GM13977 (cell line): Measurements from ENCODE around the gene PLCD1.
"Not testable (repeated sequence)": the region's sequence is repeated elsewhere in the genome, so short reads cannot be mapped to it uniquely, and the experiment has no call there.

ENCODE experiments used
- DNase-seq: peaks from one replicate; pipeline ENCODE4 v3.0.0; 2012; ENCODE audit warnings: low spot score
- in situ Hi-C: fragments of 300-500 bp; cut with MboI; formaldehyde crosslinking; loops from one replicate; pipeline ENCODE4 v1.12.0; 2022; ENCODE audit warnings: low sequenced_read_pairs, low pct_unique_long_range_greater_than_20kb, mixed read lengths, inconsistent platforms; ENCODE audit not compliant: unreplicated experiment
- TF ChIP-seq, protein P1 (sequence below): IDR thresholded peaks from 2 replicates; pipeline ENCODE4 v1.5.1; 2012; ENCODE audit warnings: mild to moderate bottlenecking, control low read depth; ENCODE audit not compliant: insufficient read depth; ENCODE audit errors: extremely low read depth, missing control alignments

PLCD1 gene

GRCh38 chr3:38029400-38030125 lies at the start of gene PLCD1:
PLCD1 (minus strand) TSS chr3:38029642; CDS start chr3:38029539, 103 bp downstream.
- in situ Hi-C loops = no loop called here
- TF ChIP-seq, protein P1, sequence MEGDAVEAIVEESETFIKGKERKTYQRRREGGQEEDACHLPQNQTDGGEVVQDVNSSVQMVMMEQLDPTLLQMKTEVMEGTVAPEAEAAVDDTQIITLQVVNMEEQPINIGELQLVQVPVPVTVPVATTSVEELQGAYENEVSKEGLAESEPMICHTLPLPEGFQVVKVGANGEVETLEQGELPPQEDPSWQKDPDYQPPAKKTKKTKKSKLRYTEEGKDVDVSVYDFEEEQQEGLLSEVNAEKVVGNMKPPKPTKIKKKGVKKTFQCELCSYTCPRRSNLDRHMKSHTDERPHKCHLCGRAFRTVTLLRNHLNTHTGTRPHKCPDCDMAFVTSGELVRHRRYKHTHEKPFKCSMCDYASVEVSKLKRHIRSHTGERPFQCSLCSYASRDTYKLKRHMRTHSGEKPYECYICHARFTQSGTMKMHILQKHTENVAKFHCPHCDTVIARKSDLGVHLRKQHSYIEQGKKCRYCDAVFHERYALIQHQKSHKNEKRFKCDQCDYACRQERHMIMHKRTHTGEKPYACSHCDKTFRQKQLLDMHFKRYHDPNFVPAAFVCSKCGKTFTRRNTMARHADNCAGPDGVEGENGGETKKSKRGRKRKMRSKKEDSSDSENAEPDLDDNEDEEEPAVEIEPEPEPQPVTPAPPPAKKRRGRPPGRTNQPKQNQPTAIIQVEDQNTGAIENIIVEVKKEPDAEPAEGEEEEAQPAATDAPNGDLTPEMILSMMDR = no peak
- no peak for DNase-seq

- in situ Hi-C loops, DNase-seq: not testable (repeated sequence)
Observed at GRCh38 chr3:38077073-38077472, 47.6 kb upstream of the PLCD1 start.

DNA sequence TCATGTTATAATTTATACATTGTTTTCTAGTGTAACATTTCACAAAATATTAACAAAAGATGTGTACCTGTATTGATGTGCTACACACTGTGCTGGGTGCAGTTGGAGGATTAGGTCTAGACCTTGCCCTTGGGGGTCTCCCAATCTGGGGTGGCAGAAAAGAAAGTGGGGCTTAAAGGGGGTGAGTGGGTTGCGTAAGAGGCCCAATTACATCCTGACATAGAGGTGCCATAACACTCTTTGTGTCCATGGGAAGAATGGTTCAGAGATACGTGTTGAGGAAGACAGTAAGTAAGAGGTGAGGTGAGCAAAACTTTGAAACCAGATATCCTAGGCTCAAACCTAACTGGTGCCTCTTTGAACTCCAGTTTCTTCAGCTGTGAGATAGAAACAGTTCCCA lies 40.6 kb upstream of the PLCD1 start:
- TF ChIP-seq, protein P1 = no peak
- no peak for DNase-seq
- in situ Hi-C loops = no loop called here

GRCh38 chr3:38067508-38068233 lies 38.2 kb upstream of the PLCD1 start:
- DNase-seq = no peak
- TF ChIP-seq, protein P1 = no peak
- in situ Hi-C loops = no loop called here

DNA sequence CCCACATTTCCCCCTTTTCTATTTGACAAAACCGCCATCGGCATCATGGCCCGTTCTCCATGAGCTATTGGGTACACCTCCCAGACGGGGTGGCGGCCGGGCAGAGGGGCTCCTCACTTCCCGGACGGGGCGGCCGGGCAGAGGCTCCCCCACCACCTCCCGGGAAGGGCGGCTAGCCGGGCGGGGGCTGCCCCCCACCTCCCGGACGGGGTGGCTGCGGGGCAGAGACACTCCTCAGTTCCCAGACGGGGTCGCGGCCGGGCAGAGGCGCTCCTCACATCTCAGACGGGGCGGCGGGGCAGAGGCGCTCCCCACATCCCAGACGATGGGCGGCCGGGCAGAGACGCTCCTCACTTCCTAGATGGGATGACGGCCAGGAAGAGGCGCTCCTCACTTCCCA lies 35.0 kb upstream of the PLCD1 start:
- DNase-seq, in situ Hi-C loops: not testable (repeated sequence)

DNA sequence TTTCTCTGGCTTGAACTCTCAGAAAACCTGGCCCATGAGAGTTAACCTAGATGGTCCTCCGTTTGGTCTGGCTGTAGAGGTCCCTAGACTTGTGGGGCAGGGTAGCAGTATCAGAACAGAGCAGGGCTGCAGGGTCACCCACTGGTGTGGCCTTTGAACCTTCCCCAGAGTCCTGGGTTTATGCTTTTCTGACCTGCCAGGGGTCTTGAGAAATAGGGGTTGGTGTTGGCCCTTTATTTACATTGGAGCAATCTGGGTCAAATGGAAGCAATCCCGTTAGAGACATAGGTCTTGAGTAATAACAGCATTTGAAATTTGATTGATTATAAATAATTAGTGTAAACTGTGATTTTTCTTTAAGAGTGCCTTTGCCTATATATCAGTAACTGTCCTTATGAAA lies 33.4 kb upstream of the PLCD1 start:
- in situ Hi-C loops = no loop called here
- TF ChIP-seq, protein P1 = no peak
- DNase-seq = no peak

GRCh38 chr3:38059591-38059990 lies 30.1 kb upstream of the PLCD1 start:
- in situ Hi-C loops = no loop called here
- DNase-seq = no peak
- TF ChIP-seq, protein P1 = no peak
